HG03521 (cell line): ENCODE measurements around the gene GGTA1.

Source experiments
- ATAC-seq: cut with Tn5 transposase; IDR thresholded peaks from one replicate; pipeline ENCODE4 v1.9.1; 2021; ENCODE audit warnings: mild to moderate bottlenecking, moderate library complexity; ENCODE audit not compliant: unreplicated experiment

GGTA1 gene

GRCh38 chr9:121500165-121500478 is 478 bp upstream of the GGTA1 start:
- ATAC-seq = no peak

GRCh38 chr9:121499177-121499426 is 542 bp downstream of the GGTA1 start:
- ATAC-seq = no peak

GRCh38 chr9:121498487-121499176 is 1.0 kb downstream of the GGTA1 start:
- ATAC-seq = no peak

GRCh38 chr9:121498150-121498486 is 1.5 kb downstream of the GGTA1 start:
- peak; percentile 65 for ATAC-seq

GRCh38 chr9:121495976-121496375 is 3.7 kb downstream of the GGTA1 start:
- ATAC-seq = no peak

GRCh38 chr9:121494192-121494591 is 5.5 kb downstream of the GGTA1 start:
- ATAC-seq = no peak

- ATAC-seq = no peak
These were observed 8.5 kb downstream of the GGTA1 start for GRCh38 chr9:121491111-121491510.

- no peak for ATAC-seq
These were observed 10.3 kb downstream of the GGTA1 start for GRCh38 chr9:121489344-121489743.

GRCh38 chr9:121486043-121486442 is 13.6 kb downstream of the GGTA1 start:
- ATAC-seq = no peak

- no peak for ATAC-seq
These were observed 14.0 kb downstream of the GGTA1 start for GRCh38 chr9:121485623-121486022.

- ATAC-seq = no peak
These were observed 14.8 kb downstream of the GGTA1 start for GRCh38 chr9:121484651-121485446.

- ATAC-seq = no peak
These were observed 16.1 kb downstream of the GGTA1 start for GRCh38 chr9:121483473-121484031.

GRCh38 chr9:121483049-121483448 is 16.6 kb downstream of the GGTA1 start:
- no peak for ATAC-seq

- ATAC-seq = no peak
These were observed 20.6 kb downstream of the GGTA1 start for GRCh38 chr9:121478816-121479676.

GRCh38 chr9:121476156-121476555 is 23.5 kb downstream of the GGTA1 start:
- no peak for ATAC-seq

- no peak for ATAC-seq
These were observed 25.3 kb downstream of the GGTA1 start for GRCh38 chr9:121474231-121474947.

- ATAC-seq = no peak
These were observed 26.4 kb downstream of the GGTA1 start for GRCh38 chr9:121473229-121473628.

- no peak for ATAC-seq
These were observed 27.2 kb downstream of the GGTA1 start for GRCh38 chr9:121472446-121472845.

- ATAC-seq = no peak
These were observed 33.5 kb downstream of the GGTA1 start for GRCh38 chr9:121466142-121466541.

- ATAC-seq = no peak
These were observed 34.7 kb downstream of the GGTA1 start for GRCh38 chr9:121464968-121465367.
